ENCODE data around the gene RRN3. TPM values are rescaled to one million over a fixed set of nuclear protein-coding genes. Genes with fewer than 3 reads are reported as not detected.

RRN3 gene
- total RNA-seq, 1 experiment from 2014 or later, result 40.9 TPM

DNA sequence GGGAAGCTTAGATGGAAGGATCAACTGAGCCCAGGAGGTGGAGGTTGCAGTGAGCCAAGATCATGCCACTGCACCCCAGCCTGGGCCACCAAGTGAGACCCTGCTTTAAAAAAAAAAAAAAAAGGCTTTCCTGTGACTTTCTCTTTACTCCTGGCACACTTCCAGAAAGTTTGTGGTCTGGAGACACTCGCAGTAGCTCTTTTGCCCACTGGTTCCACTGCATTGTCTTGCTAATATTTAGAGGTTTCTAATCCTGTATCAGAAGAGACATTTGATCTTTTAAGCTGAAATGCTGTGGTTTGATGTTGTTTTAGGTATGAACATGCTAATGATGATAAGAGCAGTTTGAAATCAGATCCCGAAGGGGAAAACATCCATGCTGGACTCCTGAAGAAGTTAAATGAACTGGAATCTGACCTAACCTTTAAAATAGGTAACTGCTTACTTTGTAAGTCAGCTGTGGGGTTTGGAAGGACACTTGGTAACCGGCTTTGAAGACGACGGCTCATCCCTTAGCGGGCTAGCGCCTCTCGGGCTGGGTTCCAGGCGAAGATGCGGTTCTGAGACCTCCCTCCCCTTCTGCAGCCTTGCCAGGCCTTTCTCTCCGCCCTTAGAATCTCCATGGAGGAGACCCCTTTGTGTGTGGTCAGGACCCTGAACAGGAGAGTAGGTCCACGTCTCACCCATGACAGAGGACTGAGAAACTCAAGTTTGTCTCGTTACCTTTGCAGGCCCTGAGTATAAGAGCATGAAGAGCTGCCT, 61.3 kb downstream of the RRN3 start:
- no peak overlapping the region for H2AFZ ChIP-seq (ENCODE audit: low read length)
- no peaks in the 10 kb centered on the region for H3K27me3 ChIP-seq (ENCODE audit: insufficient read depth, low read length)
- no peak overlapping the region for H4K8ac ChIP-seq (replicated peaks; ENCODE audit: insufficient read length, low read depth, low read length)
- H4K91ac ChIP-seq (ENCODE audit: insufficient read length, low read depth, low read length), result no peak overlapping the region
- no peak overlapping the region for H2BK5ac ChIP-seq (ENCODE audit: insufficient read length, low read length)
- WGBS (ENCODE audit: extremely low coverage, insufficient read length, low lambda C conversion rate), result no CpG with 5 or more reads among the region's 13 CpGs
- H3K9me3 Mint-ChIP-seq, result no peaks in the 10 kb centered on the region
- no peaks in the 10 kb centered on the region for H3K79me2 ChIP-seq (ENCODE audit: insufficient read depth, low read length)
- no peak for TF ChIP-seq CTCF (conservative IDR thresholded peaks at IDR 0.05)
- no peaks in the 10 kb centered on the region for H3K79me1 ChIP-seq (ENCODE audit: insufficient read depth, low read depth, low read length, poor library complexity, severe bottlenecking)
- H4K20me1 ChIP-seq (ENCODE audit: control insufficient read depth, insufficient read depth, insufficient read length), result no peaks in the 10 kb centered on the region
- H3K9ac ChIP-seq (ENCODE audit: extremely low read depth, insufficient read length, low read length), result no peak overlapping the region
- no peak overlapping the region; a peak in 1 of 7 replicates for H3K27ac Mint-ChIP-seq
- H3K14ac ChIP-seq (ENCODE audit: insufficient read depth, low read length), result no peak overlapping the region
- no peak overlapping the region for H2BK120ac ChIP-seq (ENCODE audit: low read depth, low read length, poor library complexity, severe bottlenecking)
- H3T11ph ChIP-seq (ENCODE audit: low read length), result no peak overlapping the region
- H4K5ac ChIP-seq (ENCODE audit: insufficient read length, low read depth, low read length), result no peak overlapping the region
- no peak overlapping the region for H2BK15ac ChIP-seq (ENCODE audit: low read depth, low read length)
- H3K4me2 ChIP-seq (ENCODE audit: insufficient read depth, insufficient read length, low read length), result no peak overlapping the region
- H2AK5ac ChIP-seq (ENCODE audit: insufficient read length, low read length), result no peak overlapping the region
- H3K27me3 Mint-ChIP-seq (ENCODE audit: low read depth), result no peaks in the 10 kb centered on the region
- DNase-seq, result peak; percentile 10
- H3K4me3 Mint-ChIP-seq, result no peak overlapping the region
- H3K4me1 ChIP-seq (ENCODE audit: insufficient read depth, low read length), result no peaks in the 10 kb centered on the region
- no peak overlapping the region for H3K4ac ChIP-seq (ENCODE audit: low read depth, low read length)
- H3K9me3 ChIP-seq (ENCODE audit: control insufficient read depth, low read depth, low read length), result no peaks in the 10 kb centered on the region
- no peak overlapping the region for H3K23ac ChIP-seq (ENCODE audit: insufficient read length, low read depth, low read length)
- H3K23me2 ChIP-seq (ENCODE audit: insufficient read length, low read depth, low read length, poor library complexity, severe bottlenecking), result no peaks in the 10 kb centered on the region
- H3K4me1 Mint-ChIP-seq, result peaks cover 3 to 4% of the 10 kb centered on the region in 2 experiments; a peak in 2 of 4 replicates
- H2BK20ac ChIP-seq (ENCODE audit: low read depth, low read length, poor library complexity, severe bottlenecking), result no peak overlapping the region
- H3K27ac ChIP-seq (ENCODE audit: insufficient read length, low read depth, low read length), result no peak overlapping the region
- no peak overlapping the region for H2BK12ac ChIP-seq (ENCODE audit: insufficient read length, low read depth, low read length)
- H3K36me3 Mint-ChIP-seq (ENCODE audit: insufficient read depth in 1 of 3, low read depth in 3 of 3), result peaks cover 26 to 87% (median 76%) of the 10 kb centered on the region in 3 experiments; a peak in 6 of 7 replicates
- no peak overlapping the region for H3K56ac ChIP-seq (ENCODE audit: insufficient read length, low read depth, low read length)
- no peak overlapping the region for H3K18ac ChIP-seq (ENCODE audit: insufficient read length, low read depth, low read length)

All from H9 (cell line).